ENCODE measurements around the gene MXD1. TPM values are rescaled to one million over a fixed set of nuclear protein-coding genes. Genes with fewer than 3 reads are reported as not detected.
"Not testable (repeated sequence)": the region's sequence is repeated elsewhere in the genome, so short reads cannot be mapped to it uniquely, and the experiment has no call there.

MXD1 gene
- total RNA-seq, 1 experiment from 2014 or later = 3.7 TPM

DNA sequence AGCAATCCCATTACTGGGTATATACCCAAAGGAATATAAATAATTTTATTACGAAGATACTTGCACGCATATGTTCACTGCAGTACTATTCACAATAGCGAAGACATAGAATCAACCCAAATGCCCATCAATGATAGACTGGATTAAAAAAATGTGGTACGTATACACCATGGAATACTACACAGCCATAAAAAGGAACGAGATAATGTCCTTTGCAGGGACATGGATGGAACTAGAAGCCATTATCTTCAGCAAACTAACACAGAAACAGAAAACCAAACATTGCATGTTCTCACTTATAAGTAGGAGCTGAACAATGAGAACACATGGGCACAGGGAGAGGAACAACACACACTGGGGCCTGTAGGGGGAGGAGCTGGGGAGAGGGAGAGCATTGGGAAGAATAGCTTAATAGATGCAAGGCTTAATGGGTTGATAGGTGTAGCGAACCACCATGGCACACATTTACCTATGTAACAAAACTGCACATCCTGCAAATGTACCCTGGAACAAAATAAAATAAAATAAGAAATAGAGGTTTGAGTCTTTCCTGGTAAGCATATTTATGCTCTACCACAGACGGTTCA, 22.0 kb upstream of the MXD1 start:
- peak overlapping the region in 1 of 3 experiments; percentile 97; a peak in 4 of 7 replicates for H3K27ac Mint-ChIP-seq
- Histone ChIP-seq H2AFZ (ENCODE audit: low read length) (peak overlapping the region; percentile 98), H3K4me2 (ENCODE audit: insufficient read depth, insufficient read length, low read length) (peak overlapping the region; percentile 90)
- TF ChIP-seq, protein P1, sequence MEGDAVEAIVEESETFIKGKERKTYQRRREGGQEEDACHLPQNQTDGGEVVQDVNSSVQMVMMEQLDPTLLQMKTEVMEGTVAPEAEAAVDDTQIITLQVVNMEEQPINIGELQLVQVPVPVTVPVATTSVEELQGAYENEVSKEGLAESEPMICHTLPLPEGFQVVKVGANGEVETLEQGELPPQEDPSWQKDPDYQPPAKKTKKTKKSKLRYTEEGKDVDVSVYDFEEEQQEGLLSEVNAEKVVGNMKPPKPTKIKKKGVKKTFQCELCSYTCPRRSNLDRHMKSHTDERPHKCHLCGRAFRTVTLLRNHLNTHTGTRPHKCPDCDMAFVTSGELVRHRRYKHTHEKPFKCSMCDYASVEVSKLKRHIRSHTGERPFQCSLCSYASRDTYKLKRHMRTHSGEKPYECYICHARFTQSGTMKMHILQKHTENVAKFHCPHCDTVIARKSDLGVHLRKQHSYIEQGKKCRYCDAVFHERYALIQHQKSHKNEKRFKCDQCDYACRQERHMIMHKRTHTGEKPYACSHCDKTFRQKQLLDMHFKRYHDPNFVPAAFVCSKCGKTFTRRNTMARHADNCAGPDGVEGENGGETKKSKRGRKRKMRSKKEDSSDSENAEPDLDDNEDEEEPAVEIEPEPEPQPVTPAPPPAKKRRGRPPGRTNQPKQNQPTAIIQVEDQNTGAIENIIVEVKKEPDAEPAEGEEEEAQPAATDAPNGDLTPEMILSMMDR (conservative IDR thresholded peaks at IDR 0.05) = peak; percentile 25; the same call in 1 of the 3 replicates
- no CpG with 5 or more reads among the region's 7 CpGs for WGBS (ENCODE audit: extremely low coverage, insufficient read length, low lambda C conversion rate)
- H4K91ac ChIP-seq (ENCODE audit: insufficient read length, low read depth, low read length); H3K56ac ChIP-seq (ENCODE audit: insufficient read length, low read depth, low read length); H3K14ac ChIP-seq (ENCODE audit: insufficient read depth, low read length); H3K27me3 Mint-ChIP-seq (ENCODE audit: low read depth); H2BK15ac ChIP-seq (ENCODE audit: low read depth, low read length); H4K8ac ChIP-seq (replicated peaks; ENCODE audit: insufficient read length, low read depth, low read length); H3K9me3 ChIP-seq (ENCODE audit: control insufficient read depth, low read depth, low read length); H3K79me2 ChIP-seq (ENCODE audit: insufficient read depth, low read length); H3T11ph ChIP-seq (ENCODE audit: low read length); H3K23ac ChIP-seq (ENCODE audit: insufficient read length, low read depth, low read length); H3K9me3 Mint-ChIP-seq; H3K79me1 ChIP-seq (ENCODE audit: insufficient read depth, low read depth, low read length, poor library complexity, severe bottlenecking); H3K4ac ChIP-seq (ENCODE audit: low read depth, low read length); H2AK5ac ChIP-seq (ENCODE audit: insufficient read length, low read length); H2BK12ac ChIP-seq (ENCODE audit: insufficient read length, low read depth, low read length); H4K20me1 ChIP-seq (ENCODE audit: control insufficient read depth, insufficient read depth, insufficient read length); H3K4me1 ChIP-seq (ENCODE audit: insufficient read depth, low read length); H4K5ac ChIP-seq (ENCODE audit: insufficient read length, low read depth, low read length); DNase-seq; H3K9ac ChIP-seq (ENCODE audit: extremely low read depth, insufficient read length, low read length); H2BK5ac ChIP-seq (ENCODE audit: insufficient read length, low read length); H2BK20ac ChIP-seq (ENCODE audit: low read depth, low read length, poor library complexity, severe bottlenecking); H3K27me3 ChIP-seq (ENCODE audit: insufficient read depth, low read length); H3K23me2 ChIP-seq (ENCODE audit: insufficient read length, low read depth, low read length, poor library complexity, severe bottlenecking); H3K27ac ChIP-seq (ENCODE audit: insufficient read length, low read depth, low read length); H3K18ac ChIP-seq (ENCODE audit: insufficient read length, low read depth, low read length); H2BK120ac ChIP-seq (ENCODE audit: low read depth, low read length, poor library complexity, severe bottlenecking): not testable (repeated sequence)
- peaks cover 9 to 27% (median 25%) of the 10 kb centered on the region in 3 experiments; a peak in 6 of 7 replicates for H3K36me3 Mint-ChIP-seq (ENCODE audit: insufficient read depth in 1 of 3, low read depth in 3 of 3)
- peaks cover 0 to 11% of the 10 kb centered on the region in 2 experiments for H3K4me1 Mint-ChIP-seq
- peak overlapping the region; percentile 99 for H3K4me3 Mint-ChIP-seq

All from H9 (cell line).